Brain microvascular endothelial cell (primary cell): ENCODE results near the gene PMVK.

ENCODE experiments used
- DNase-seq: peaks from one replicate; pipeline ENCODE4 v3.0.0-alpha.2; 2020
- H3K27ac ChIP-seq: fragments of 250-450 bp; sonication (Bioruptor Pico); 2 replicates; pipeline ENCODE4 v1.5.1; 2020; ENCODE audit warnings: mild to moderate bottlenecking, moderate library complexity
- H3K27me3 ChIP-seq: fragments of 250-450 bp; sonication (Bioruptor Pico); replicated peaks from 2 replicates; pipeline ENCODE4 v1.5.1; 2020; ENCODE audit warnings: mild to moderate bottlenecking
- H3K36me3 ChIP-seq: fragments of 250-450 bp; sonication (Bioruptor Pico); replicated peaks from 2 replicates; pipeline ENCODE4 v1.5.1; 2020; ENCODE audit warnings: mild to moderate bottlenecking
- H3K4me3 ChIP-seq: 2 replicates; pipeline ENCODE4 v1.5.1; 2011; ENCODE audit warnings: low read depth, mild to moderate bottlenecking, control low read depth, low read length, moderate library complexity
- CTCF ChIP-seq: IDR thresholded peaks from 2 replicates; pipeline ENCODE4 v1.5.1; 2011; ENCODE audit warnings: low read depth, mild to moderate bottlenecking, moderate library complexity, low read length, control low read depth, inconsistent platforms; ENCODE audit errors: missing control alignments
- in situ Hi-C: cut with HindIII; loops from 2 replicates; pipeline ENCODE4 v1.10.0; 2017; ENCODE audit warnings: low sequenced_read_pairs, low pct_ligation_motif_present

Gene PMVK

GRCh38 chr1:154881820-154882535 is 54.5 kb downstream of the PMVK start:
- in situ Hi-C loops = no loop called here
- Histone ChIP-seq H3K4me3 (no peak overlapping the region), H3K27me3 (peaks cover 16% of the 10 kb centered on the region), H3K27ac (no peak overlapping the region), H3K36me3 (no peaks in the 10 kb centered on the region)
- DNase-seq = no peak
- TF ChIP-seq CTCF = no peak

GRCh38 chr1:154880671-154881070 is 55.8 kb downstream of the PMVK start:
- Histone ChIP-seq H3K27me3 (peaks cover 16% of the 10 kb centered on the region), H3K27ac (no peak overlapping the region), H3K4me3 (no peak overlapping the region), H3K36me3 (no peaks in the 10 kb centered on the region)
- no peak for DNase-seq
- TF ChIP-seq CTCF = no peak
- in situ Hi-C loops = no loop called here

- no peak for DNase-seq
- no peaks in the 10 kb centered on the region for H3K36me3 ChIP-seq
- in situ Hi-C loops = no loop called here
- TF ChIP-seq CTCF = no peak
- H3K4me3 ChIP-seq = no peak overlapping the region
- no peak overlapping the region for H3K27ac ChIP-seq
- peaks cover 13% of the 10 kb centered on the region for H3K27me3 ChIP-seq
Observed at GRCh38 chr1:154879038-154879421, 57.5 kb downstream of the PMVK start.

GRCh38 chr1:154878371-154879037 is 58.0 kb downstream of the PMVK start:
- TF ChIP-seq CTCF = peak; percentile 89
- DNase-seq = peak; percentile 69
- in situ Hi-C loops = no loop called here
- Histone ChIP-seq H3K27me3 (peaks cover 10% of the 10 kb centered on the region), H3K36me3 (no peaks in the 10 kb centered on the region), H3K27ac (no peak overlapping the region), H3K4me3 (no peak overlapping the region)

- TF ChIP-seq CTCF = no peak
- in situ Hi-C loops = no loop called here
- Histone ChIP-seq H3K27me3 (peaks cover 10% of the 10 kb centered on the region), H3K36me3 (no peaks in the 10 kb centered on the region), H3K4me3 (no peak overlapping the region), H3K27ac (no peak overlapping the region)
- DNase-seq = no peak
Observed at GRCh38 chr1:154877370-154877974, 59.0 kb downstream of the PMVK start.
